A673 (cell line): Measurements from ENCODE around the gene WNT5A. TPM values are rescaled to one million over a fixed set of nuclear protein-coding genes. Genes with fewer than 3 reads are reported as not detected.

ENCODE experiments used
- BruUV-seq: library from RNA; stranded (reverse); fragments of 400-500 nt; replicated peaks from 2 replicates; lab custom pipeline; 2021; lab: Mats Ljungman, UMichigan
- CTCF ChIA-PET: fragments of 300-600 bp; sonication (Branson Sonifier 250); formaldehyde crosslinking; loops from one replicate; lab custom pipeline; 2022; ENCODE audit warnings: antibody characterized with exemption; lab: Charles Lee
- POLR2A ChIA-PET: fragments of 300-600 bp; sonication (Branson Sonifier 250); formaldehyde crosslinking; loops from one replicate; lab custom pipeline; 2022; ENCODE audit warnings: antibody characterized with exemption; ENCODE audit not compliant: low non-redundant PET; lab: Charles Lee
- DNase-seq: peaks from one replicate; pipeline ENCODE4 v3.0.0-alpha.2; 2015; ENCODE audit warnings: low spot score
- H3K27ac ChIP-seq: fragments of 200-600 bp; sonication (generic); 2 replicates; pipeline ENCODE4 v1.5.1; 2016; ENCODE audit warnings: mixed run types, low read depth, mild to moderate bottlenecking, mixed read lengths, antibody characterized with exemption, low read length; ENCODE audit not compliant: poor library complexity, severe bottlenecking
- H3K27me3 ChIP-seq: fragments of 200-600 bp; sonication (generic); replicated peaks from 2 replicates; pipeline ENCODE4 v1.6.1; 2017; ENCODE audit warnings: mixed run types, low read depth, mild to moderate bottlenecking, mixed read lengths, antibody characterized with exemption, low read length; ENCODE audit not compliant: insufficient read depth, poor library complexity
- H3K36me3 ChIP-seq: fragments of 200-600 bp; sonication (generic); 2 replicates; pipeline ENCODE4 v1.6.1; 2016; ENCODE audit warnings: mixed run types, mild to moderate bottlenecking, mixed read lengths, antibody characterized with exemption, low read length; ENCODE audit not compliant: insufficient read depth, poor library complexity, severe bottlenecking
- H3K4me1 ChIP-seq: fragments of 200-600 bp; sonication (generic); 2 replicates; pipeline ENCODE4 v1.6.1; 2017; ENCODE audit warnings: mixed run types, mild to moderate bottlenecking, mixed read lengths, antibody characterized with exemption, low read length; ENCODE audit not compliant: insufficient read depth, poor library complexity, severe bottlenecking
- H3K4me3 ChIP-seq: fragments of 200-600 bp; sonication (generic); 2 replicates; pipeline ENCODE4 v1.5.1; 2016; ENCODE audit warnings: low read depth, mixed run types, mild to moderate bottlenecking, mixed read lengths, low read length; ENCODE audit not compliant: poor library complexity, severe bottlenecking
- H3K9me3 ChIP-seq: fragments of 200-600 bp; sonication (generic); 2 replicates; pipeline ENCODE4 v1.6.1; 2016; ENCODE audit warnings: mixed run types, low read depth, mild to moderate bottlenecking, mixed read lengths, antibody characterized with exemption, low read length; ENCODE audit not compliant: poor library complexity, severe bottlenecking
- EZH2 ChIP-seq: fragments of 200-600 bp; sonication (generic); IDR thresholded peaks from 2 replicates; pipeline ENCODE4 v1.6.1; 2017; ENCODE audit warnings: borderline replicate concordance, low read depth, mild to moderate bottlenecking, mixed read lengths, antibody characterized with exemption, low read length; ENCODE audit not compliant: poor library complexity, severe bottlenecking
- intact Hi-C: fragments of 100-400 bp; cut with micrococcal nuclease; formaldehyde crosslinking; loops from one replicate; pipeline ENCODE4 v1.10.0; 2022; ENCODE audit not compliant: unreplicated experiment
- total RNA-seq: library from RNA; stranded (reverse); gene quantifications from 2 replicates; pipeline ENCODE4 v1.2.3, GENCODE V29; 2021
- TF ChIP-seq, protein P1 (sequence below): fragments of 300-800, 200-600 bp; sonication (generic); conservative IDR thresholded peaks from 2 replicates; pipeline ENCODE4 v1.5.1; 2017; ENCODE audit warnings: low read depth, mild to moderate bottlenecking, antibody characterized with exemption, low read length, moderate library complexity, mixed read lengths

Gene WNT5A
- total RNA-seq, 1 experiment from 2014 or later: 18.9 TPM

DNA sequence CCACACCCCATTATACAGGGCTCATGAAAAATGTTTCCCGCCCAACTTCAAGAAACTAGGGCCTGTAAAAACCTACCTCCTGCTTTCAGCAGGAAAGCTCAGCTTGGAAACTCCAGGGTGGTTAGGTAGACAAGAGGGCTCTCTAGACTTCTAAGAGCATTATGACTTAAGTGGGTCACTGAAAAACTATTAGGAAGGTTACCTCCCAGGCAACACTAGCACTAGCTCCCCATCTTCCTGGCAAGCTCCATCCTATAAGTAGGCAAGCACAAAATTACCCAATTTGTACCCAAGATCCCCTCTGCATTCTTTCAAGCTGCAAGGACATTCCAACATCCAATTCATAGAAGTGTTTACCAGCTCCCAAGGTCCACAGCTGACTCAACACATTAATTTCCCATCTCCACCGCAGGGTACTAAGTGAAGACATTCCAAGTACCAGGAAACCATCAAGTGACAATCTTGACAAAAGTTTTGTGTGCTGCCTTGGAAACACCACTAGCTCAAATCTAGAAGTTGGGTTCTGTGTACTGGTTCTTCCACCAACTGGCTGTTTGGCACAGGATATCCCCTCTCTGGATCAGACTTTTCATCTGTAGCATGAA is 46.9 kb downstream of the WNT5A start:
- CTCF ChIA-PET: no interaction called here
- H3K27ac ChIP-seq: no peak overlapping the region

DNA sequence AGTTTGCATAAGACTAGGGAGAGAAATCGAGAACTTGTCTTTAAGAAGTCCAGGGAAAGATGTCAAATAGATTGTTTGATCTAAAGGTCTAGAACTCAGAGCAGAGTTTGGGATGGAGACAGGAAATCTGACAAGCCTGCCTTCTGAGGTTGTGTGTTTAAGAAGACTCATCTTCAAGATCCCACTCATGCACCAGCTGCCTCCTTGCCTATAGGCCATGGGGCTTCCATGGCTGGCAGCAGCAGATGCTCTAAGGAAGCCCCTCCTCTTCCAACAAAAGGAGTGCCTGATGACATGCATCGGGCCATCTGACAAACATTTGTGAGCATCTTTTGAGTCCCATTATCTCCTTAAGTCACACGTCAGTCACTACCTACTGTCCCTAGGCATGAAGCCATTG is 47.4 kb downstream of the WNT5A start:
- Histone ChIP-seq H3K4me1 (no peaks in the 10 kb centered on the region), H3K36me3 (no peaks in the 10 kb centered on the region), H3K27ac (no peak overlapping the region), H3K27me3 (no peaks in the 10 kb centered on the region), H3K4me3 (no peak overlapping the region), H3K9me3 (no peaks in the 10 kb centered on the region)
- intact Hi-C loops: no loop called here
- no peak for DNase-seq
- no TSS peak for BruUV-seq
- TF ChIP-seq, protein P1, sequence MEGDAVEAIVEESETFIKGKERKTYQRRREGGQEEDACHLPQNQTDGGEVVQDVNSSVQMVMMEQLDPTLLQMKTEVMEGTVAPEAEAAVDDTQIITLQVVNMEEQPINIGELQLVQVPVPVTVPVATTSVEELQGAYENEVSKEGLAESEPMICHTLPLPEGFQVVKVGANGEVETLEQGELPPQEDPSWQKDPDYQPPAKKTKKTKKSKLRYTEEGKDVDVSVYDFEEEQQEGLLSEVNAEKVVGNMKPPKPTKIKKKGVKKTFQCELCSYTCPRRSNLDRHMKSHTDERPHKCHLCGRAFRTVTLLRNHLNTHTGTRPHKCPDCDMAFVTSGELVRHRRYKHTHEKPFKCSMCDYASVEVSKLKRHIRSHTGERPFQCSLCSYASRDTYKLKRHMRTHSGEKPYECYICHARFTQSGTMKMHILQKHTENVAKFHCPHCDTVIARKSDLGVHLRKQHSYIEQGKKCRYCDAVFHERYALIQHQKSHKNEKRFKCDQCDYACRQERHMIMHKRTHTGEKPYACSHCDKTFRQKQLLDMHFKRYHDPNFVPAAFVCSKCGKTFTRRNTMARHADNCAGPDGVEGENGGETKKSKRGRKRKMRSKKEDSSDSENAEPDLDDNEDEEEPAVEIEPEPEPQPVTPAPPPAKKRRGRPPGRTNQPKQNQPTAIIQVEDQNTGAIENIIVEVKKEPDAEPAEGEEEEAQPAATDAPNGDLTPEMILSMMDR: no peak
- TF ChIP-seq EZH2: no peak
- CTCF ChIA-PET: no interaction called here
- POLR2A ChIA-PET: no interaction called here

More for the DNA sequence above, 46.9 kb downstream of the WNT5A start:
- no peaks in the 10 kb centered on the region for H3K9me3 ChIP-seq
- BruUV-seq: no TSS peak
- no peaks in the 10 kb centered on the region for H3K27me3 ChIP-seq
- no peak for TF ChIP-seq EZH2
- TF ChIP-seq, protein P1: no peak
- no peaks in the 10 kb centered on the region for H3K36me3 ChIP-seq
- intact Hi-C loops: no loop called here
- no peaks in the 10 kb centered on the region for H3K4me1 ChIP-seq
- POLR2A ChIA-PET: no interaction called here
- no peak for DNase-seq
- no peak overlapping the region for H3K4me3 ChIP-seq

DNA sequence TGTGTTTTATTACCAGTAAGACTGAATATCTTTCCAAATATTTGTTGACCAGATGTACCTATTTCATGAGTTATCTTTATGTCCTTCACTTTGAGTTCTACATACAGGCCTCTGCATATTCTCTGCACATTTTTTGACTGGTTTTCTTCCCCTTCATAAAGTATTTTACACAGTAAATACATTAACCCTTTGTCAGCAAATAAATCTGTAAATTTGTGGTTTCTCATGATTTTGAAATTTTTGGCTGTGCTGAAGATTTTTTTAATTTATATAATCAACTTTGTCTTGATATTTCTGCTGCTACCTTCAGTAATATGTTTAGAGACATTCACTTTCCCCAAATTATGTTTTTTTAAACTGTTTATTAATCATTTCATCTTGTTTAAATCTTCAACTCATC is 50.5 kb downstream of the WNT5A start:
- no peak for DNase-seq
- no peaks in the 10 kb centered on the region for H3K9me3 ChIP-seq
- H3K27me3 ChIP-seq: no peaks in the 10 kb centered on the region
- POLR2A ChIA-PET: no interaction called here
- intact Hi-C loops: no loop called here
- no peak overlapping the region for H3K27ac ChIP-seq
- H3K4me3 ChIP-seq: no peak overlapping the region
- no peaks in the 10 kb centered on the region for H3K36me3 ChIP-seq
- H3K4me1 ChIP-seq: no peaks in the 10 kb centered on the region
- TF ChIP-seq EZH2: no peak
- TF ChIP-seq, protein P1: no peak
- no TSS peak for BruUV-seq
- CTCF ChIA-PET: no interaction called here
